GM19372 (cell line): ENCODE data around the gene BUD13.
"Not testable (repeated sequence)": the region's sequence is repeated elsewhere in the genome, so short reads cannot be mapped to it uniquely, and the experiment has no call there.

ENCODE experiments used
- ATAC-seq: cut with Tn5 transposase; IDR thresholded peaks from one replicate; pipeline ENCODE4 v1.9.1; 2021; ENCODE audit warnings: mild to moderate bottlenecking, low read depth, moderate library complexity; ENCODE audit not compliant: unreplicated experiment

BUD13 gene, protein sequence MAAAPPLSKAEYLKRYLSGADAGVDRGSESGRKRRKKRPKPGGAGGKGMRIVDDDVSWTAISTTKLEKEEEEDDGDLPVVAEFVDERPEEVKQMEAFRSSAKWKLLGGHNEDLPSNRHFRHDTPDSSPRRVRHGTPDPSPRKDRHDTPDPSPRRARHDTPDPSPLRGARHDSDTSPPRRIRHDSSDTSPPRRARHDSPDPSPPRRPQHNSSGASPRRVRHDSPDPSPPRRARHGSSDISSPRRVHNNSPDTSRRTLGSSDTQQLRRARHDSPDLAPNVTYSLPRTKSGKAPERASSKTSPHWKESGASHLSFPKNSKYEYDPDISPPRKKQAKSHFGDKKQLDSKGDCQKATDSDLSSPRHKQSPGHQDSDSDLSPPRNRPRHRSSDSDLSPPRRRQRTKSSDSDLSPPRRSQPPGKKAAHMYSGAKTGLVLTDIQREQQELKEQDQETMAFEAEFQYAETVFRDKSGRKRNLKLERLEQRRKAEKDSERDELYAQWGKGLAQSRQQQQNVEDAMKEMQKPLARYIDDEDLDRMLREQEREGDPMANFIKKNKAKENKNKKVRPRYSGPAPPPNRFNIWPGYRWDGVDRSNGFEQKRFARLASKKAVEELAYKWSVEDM

DNA sequence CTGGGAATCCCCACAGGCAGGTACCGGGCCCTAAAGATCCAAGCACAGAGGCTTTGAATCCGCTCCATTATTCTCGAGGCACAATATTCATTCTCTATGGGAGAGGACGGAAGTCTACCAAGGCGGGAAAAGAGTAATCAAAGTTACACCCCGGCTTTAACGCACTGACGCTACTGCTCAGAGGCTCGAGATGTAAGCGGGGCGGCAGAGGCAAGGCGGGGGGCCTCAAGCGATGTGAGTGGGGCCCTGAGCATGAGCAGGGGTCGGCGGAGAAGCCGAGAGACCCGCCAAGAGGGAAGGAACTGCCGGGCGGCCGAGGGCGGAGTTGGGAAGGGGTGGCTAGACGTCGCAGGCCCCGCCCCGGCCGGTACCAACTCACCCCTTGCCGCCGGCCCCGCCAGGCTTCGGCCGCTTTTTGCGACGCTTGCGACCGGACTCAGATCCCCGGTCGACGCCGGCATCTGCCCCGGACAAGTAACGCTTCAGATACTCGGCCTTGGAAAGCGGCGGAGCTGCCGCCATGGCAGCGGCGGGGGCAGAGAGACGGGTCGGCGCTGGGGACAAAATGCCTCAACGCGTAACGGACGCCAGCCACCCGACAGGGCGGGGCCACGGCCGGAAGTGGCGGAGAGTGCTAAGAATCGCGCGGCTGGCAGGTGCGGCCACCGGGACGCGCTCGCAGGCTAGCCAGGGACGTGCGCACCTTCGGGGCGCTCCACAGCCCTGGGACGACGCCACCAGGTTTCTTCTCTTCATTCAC lies at the start of gene BUD13:
Gene BUD13 (minus strand): TSS at position 545 of the 760 bp plus-strand sequence. CDS start 23 bp downstream, at position 522.
- peak; percentile 92 for ATAC-seq

DNA sequence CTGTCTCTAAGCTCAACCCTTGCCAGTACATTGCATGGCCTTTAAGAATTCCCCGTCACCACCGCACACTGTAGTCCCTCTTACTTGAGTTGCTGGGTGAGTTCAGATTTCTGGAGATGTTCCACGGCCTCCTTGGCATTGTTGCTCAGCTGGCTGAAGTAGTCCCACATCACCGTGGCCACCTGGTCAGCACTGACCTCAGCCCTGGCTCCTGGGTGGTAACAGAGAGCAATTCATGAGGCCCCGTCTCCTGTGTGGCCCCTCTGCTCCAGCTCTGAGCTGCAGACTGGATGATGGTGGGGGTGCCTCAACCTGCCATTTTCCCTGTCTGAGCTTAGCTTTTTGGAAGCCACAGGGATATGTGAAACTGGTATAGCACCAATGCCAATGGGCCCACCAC lies 49.8 kb upstream of the BUD13 start:
- no peak for ATAC-seq

DNA sequence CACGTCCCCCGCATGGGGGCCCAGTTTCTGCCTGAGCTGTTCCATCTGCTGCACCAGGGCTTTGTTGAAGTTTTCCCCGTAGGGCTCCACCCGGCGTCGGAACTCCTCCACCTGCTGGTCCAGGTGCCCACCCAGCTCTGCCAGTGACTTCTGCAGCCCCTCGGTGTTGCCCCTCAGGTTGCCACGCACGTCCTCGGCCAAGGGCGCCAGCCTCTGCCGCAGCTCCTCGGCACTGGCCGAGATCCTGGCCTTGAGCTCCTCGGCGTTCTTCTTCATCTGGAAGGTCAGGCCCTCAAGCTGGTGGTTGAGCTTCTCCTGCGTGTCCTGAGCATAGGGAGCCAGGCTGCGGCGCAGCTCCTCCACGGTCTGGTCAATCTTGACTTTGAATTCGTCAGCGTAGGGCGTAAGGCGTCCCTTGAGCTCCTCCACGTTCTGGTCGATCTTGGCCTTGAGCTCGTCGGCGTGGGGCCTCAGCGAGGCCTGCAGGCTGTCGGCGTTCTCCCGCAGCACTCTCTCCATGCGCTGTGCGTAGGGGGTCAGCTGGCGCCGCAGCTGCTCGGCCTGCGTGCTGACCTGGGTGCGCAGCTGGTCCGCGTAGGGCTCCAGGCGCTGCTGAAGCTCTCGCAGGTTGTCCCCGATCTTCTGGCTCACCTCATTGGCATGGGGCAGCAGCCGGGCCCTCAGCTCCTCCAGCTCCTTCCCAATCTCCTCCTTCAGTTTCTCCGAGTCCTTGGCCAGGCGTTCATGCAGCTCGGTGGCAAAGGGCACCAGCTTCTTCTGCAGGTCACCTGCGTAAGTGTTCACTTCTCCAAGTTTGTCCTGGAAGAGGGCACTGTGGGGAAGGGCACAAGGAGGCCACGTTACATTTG lies 48.5 kb upstream of the BUD13 start:
- no peak for ATAC-seq

DNA sequence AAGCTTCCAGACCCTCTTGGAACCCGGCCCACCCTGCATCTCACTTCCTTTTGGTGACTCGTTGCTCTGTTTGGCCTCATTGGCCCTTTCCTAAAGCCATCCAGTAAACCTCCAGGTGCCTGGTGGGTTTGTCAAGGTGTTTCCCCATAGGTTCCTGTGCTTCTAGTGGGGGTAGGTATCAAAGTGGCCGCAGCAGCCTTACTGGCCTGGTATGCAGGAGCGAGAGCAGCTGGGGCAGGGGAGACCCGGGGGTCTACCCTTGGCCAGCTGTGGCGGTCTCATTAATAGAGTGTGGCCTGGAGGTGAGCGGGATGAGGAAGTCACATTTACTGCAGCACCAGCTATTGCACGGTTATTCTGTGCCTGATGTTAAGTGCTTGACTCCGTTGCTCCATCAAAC lies 46.3 kb upstream of the BUD13 start:
- no peak for ATAC-seq

DNA sequence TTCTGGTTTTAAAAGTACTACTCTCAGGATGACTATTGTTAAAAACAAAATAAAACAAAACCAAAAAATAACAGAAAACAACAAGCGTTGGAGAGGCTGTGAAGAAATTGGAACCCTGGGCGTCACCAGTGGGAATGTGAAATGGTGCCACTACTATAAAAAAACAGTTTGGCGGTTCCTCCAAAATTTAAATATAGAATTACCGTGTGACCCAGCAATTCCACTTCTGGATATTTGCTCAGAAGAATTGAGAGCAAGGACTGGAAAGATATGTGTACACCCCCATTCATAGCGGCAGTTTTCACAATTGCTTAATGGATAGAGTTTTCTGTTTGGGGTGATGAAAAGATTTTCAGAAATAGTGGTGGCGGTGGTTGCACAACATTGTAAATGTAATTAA lies 41.7 kb upstream of the BUD13 start:
- ATAC-seq = no peak

DNA sequence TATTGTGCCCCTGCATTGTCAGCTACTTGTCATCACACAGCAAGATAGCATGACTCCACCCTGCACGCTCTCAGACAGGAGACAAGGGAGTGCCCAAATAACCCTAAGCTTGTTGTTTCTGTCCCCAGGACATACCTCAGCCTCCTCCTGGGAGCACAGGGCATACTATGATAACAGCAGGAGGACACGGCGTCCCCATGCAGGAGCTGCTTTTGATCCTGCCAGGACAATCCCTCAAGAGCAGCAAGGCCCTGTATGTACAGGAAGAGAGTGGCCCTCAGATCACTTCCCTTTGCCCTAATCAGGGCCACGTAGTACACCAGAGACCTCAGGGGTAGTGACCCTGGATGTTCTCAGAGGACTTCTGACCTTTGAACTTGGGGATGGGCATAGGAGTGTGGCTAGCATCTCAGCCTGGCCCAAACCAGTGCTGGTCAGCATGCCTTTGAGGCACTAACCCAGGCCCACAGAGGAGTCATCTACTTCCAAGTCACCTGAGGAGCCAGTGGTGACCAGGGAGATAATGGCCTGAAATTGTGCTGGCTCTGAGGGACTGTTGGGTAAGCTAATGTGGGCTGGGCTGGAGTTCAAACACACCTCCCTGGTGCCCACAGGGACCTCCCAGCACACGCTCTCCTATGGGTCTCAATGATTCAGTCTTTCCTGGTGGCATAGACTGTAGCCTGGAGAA lies 41.1 kb upstream of the BUD13 start:
- ATAC-seq = no peak

DNA sequence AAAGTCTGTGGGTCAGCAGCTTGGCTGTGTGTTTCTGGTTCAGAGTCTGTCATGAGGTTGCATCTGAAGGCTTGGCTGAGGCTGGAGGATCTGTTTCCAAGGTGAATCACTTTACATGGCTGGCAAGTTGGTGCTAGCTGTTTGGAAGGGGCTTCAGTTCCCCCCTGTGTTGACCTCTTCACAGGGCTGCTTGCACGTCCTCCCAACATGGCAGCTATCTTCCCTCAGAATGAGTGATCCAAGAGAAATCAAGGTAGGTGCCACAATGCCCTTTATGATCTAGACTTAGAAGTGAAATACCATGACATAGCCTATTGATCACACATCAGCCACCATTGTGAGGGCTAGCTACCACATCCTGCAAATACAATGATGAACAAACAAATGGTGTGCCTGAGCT lies 40.4 kb upstream of the BUD13 start:
- ATAC-seq = no peak

DNA sequence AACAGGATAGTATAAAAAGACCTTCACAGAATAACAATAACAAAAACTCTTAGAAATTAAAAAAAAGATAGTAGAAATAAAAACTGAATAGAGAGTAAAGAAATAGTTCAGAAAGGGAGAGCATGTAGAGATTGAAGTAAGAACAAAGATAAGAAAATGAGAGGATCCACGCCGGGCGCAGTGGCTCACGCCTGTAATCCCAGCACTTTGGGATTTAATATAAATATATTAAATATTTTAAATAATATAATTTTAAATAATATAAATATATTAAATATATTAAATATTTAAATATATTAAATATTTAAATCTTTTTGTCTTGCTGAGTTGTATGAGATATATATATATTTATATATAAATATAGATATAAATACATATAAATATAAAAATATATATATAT lies 39.3 kb upstream of the BUD13 start:
- no peak for ATAC-seq

DNA sequence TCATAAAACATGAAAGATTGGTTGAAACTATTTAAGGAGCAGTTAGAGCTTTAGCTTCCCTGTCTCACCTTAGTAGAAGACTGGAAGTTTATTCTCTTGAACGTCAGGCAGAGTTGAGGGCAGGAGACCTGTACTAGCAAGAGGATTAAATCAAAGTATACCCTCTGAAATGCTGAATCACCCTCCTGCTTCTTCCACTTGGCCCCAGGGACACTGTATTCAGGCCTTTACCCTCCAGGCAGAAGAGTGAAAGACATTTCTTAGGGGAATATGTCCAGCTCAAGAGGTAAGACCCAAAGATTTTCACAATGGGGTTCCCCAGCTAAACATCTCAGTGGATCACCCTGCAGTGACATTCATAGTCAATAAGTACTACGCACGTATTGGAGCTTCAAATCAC lies 38.4 kb upstream of the BUD13 start:
- ATAC-seq = no peak

DNA sequence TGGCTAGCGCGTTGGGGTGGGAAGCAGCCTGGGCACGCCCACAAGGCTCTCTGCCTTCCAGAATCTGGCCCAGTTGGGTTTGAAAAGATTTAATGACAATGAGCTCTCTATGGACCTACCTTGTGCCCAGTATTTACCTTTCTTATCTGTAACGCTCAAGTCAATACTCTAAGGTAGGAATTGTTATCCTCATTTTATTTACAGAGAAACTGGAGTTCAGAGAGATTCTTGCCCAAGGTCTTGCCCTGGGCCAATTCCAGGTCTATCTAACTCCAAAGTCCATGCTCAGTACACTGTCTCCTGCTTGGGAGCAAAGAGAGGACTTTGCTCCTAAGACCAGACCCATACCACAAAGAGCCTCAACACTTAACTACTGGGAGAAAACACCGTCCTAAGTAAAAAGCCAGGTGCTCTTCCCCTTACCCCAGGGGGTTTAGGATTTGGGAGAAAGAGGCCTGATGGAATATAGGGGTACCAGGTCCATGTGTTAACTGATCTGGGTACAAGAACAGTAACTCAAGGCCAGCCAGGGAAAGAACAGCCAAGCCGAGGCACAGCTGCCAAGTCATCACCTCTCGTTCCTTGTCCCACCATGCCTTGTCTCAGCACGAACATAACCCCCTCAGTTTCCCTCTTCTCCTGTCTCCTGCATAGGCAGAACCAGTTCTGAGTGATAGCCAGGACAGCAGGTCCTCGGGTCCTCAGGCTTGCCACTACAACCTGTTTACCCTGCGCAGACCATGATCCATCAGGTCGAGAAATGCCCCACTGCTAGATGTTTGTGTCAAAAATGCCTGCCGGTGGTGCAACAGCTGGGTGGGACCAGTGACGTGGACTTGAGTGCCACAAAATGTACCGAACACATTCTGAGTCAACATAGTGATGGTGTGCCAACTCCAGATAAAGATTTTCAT lies 35.7 kb upstream of the BUD13 start:
- no peak for ATAC-seq

DNA sequence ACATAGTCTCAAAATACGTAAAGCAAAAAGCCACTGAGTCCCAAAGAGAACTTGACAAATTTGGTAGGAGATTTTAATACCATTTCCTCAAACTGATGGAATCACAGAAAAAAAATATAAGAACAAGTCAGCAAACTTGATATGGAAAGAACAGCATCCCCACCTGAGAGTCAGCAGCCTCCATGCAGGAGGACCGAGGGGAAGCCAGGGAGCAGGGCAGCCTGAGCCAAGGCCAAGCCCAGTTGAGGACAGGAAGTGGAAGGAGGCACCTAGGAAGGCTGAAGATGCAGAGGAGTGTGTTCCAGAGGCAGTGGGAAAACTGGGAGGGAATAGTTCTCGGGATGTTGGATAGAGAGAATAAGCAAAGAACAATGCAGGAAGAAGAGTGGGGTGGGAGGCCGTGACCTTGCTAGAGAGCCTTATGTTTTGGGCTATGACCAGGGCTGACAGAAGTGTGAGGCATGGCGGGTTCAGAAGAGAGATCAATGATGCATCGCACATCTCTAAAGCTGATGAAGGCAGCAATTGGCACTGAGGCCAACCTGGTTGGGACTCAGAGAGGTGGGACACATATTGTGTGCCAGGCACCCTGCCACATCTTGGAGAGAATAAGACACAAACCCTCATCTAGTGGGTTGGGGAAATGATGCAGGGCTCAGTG lies 34.9 kb upstream of the BUD13 start:
- no peak for ATAC-seq

DNA sequence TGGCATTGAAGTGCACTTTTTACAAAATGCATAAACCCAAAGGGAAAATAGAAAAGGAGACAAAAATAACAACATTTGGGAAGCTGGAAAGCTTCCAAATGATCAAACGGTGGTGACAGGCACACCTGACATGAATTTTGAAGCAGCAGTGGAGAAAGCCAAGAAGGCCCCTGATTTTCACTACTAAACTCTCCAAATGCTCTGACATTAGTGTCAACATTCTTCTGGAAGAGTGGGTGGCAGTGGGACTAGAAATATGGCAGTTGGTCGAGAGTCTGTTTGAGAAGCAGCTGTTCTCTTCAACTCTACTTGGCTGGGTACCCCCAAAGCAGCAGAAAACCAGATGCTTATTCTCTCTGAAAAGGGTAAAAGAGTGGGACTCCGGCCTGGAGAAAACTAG lies 31.2 kb upstream of the BUD13 start:
- no peak for ATAC-seq

DNA sequence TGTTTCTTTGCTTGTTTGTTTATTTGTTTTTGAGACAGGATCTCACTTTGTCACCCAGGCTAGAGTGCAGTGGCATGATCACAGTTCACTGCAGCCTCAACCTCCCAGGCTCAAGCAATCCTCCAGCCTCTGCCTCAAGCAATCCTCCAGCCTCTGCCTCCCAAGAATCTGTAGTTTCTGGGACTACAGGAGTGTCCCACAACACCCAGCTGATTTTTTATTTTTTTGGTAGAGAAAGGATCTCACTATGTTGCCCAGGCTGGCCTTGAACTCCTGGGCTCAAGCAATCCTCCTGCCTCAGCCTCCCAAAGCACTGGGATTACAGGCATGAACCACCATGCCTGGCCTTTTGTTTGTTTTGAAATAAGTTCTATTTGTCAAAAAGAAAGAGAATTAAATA lies 28.9 kb upstream of the BUD13 start:
- ATAC-seq = not testable (repeated sequence)

DNA sequence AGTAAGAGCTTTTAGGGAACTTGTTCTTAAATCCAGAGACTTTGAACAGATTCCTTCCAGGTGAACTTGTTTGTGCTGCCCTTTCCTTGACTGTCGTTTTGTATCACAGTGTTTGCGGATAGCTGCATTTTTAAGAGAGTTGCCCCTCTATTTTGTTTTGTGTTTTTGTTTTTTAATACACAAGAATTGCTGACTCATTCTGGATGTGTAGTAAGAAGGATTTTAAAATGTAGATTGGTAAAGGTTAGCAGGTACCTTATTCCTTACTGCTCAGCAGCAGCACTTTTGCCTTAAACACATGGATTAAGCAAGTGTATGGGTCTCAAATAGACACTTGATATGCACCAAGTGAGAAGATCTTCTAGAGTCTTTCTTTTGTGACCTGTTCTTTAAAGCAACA lies 27.8 kb upstream of the BUD13 start:
- ATAC-seq = no peak

DNA sequence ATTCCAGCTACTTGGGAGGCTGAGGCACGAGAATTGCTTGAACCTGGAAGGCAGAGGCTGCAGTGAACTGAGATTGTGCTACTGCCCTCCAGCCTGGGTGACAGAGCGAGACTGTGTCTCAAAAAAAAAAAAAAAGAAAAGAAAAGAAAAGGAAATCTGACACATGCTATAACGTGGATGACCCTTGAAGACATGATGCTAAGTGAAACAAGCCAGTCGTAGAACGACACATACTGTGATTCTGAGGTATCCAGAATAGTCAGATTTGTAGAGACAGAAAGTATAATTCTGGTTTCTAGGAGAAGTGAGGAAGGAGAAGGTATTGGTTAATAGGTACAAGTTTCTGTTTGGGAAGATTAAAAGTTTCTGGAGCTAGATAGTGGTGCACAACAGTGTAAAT lies 25.6 kb upstream of the BUD13 start:
- ATAC-seq = no peak

DNA sequence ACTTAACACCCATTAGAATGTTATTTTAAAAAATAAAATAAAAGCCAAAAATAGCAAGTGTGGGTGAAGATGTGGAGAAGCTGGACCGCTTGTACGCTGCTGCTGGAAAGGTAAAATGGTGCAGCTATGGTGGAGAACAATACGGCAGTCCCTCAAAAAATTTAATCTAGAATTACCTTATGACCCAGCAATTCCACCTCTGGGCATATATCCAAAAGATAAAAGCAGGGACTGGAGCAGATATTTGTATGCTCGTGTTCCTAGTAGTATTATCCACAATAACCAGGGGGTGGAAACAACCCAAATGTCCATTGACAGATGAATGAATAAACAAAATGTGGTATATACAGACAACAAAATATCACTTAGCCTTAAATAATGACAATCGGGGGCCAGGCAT lies 25.0 kb upstream of the BUD13 start:
- no peak for ATAC-seq

DNA sequence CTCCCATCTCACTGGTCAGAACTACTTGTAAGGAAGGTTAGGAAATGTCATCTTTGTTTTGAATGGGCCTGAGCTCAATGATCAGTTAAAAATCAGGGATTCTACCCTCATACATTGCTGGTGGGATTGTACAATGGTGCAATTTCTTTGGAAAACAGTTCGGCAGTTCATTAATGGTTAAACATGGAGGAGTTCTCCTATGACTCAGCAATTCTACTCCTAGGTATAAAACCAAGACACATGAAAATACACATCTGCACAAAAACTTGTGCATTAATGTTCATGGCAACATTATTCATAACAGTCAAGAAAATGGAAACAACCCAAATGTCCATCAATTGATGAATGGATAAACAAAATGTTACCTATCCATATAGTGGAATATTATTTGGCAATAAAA lies 23.8 kb upstream of the BUD13 start:
- no peak for ATAC-seq

DNA sequence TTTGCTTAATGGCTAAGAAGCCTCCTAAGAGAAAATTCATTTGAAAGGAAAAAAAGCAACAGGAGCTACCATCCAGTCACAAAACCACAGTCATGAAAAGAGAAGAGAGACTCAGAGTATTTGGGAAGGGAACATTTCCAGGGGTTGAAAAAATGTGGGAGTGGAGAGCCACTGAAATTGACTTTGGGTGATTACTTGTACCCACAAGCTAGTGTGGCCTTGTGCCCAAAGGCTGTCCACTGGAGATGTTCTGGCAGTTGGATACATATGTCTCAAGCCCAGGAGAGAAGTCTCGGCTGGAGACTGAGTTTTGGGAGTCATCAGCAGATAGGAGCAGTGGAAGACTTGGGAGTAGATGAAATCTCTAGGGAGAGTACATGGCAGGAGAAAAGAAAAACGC lies 22.1 kb upstream of the BUD13 start:
- ATAC-seq = no peak

DNA sequence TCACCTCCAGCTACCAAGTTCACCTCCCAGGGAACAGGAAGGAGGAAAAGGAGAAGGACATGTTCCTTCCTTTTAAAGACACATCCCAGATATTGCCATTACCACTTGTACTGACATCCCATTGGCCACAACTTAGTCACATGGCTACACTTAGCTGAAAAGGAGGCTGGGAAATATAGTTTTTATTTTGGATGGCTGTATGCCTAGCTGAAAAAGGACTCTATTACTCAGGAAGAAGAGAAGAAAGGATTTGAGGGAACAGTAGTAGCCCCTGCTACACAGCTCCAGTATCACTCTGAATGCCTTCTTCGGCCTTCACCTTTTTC lies 20.9 kb upstream of the BUD13 start:
- no peak for ATAC-seq
